GM19452 (cell line): Measurements from ENCODE around the gene STRIP2.
A peak's percentile ranks its signal among the peaks of the same experiment; 100 is the strongest.

ENCODE experiments used
- ATAC-seq: cut with Tn5 transposase; IDR thresholded peaks from one replicate; pipeline ENCODE4 v1.9.1; 2021; ENCODE audit not compliant: unreplicated experiment

STRIP2 gene

GRCh38 chr7:129482781-129483180 lies 48.5 kb downstream of the STRIP2 start:
- no peak for ATAC-seq

- ATAC-seq, result no peak
These were observed 55.3 kb downstream of the STRIP2 start for GRCh38 chr7:129489491-129489890.

GRCh38 chr7:129492391-129492790 lies 58.2 kb downstream of the STRIP2 start:
- ATAC-seq, result no peak

- no peak for ATAC-seq
These were observed 59.3 kb downstream of the STRIP2 start for GRCh38 chr7:129493555-129493954.

- no peak for ATAC-seq
These were observed 59.8 kb downstream of the STRIP2 start for GRCh38 chr7:129494041-129494440.

GRCh38 chr7:129495987-129496386 lies 61.8 kb downstream of the STRIP2 start:
- no peak for ATAC-seq

- ATAC-seq, result no peak
These were observed 62.4 kb downstream of the STRIP2 start for GRCh38 chr7:129496653-129497052.

GRCh38 chr7:129497156-129497555 lies 62.9 kb downstream of the STRIP2 start:
- ATAC-seq, result no peak

- ATAC-seq, result no peak
These were observed 63.8 kb downstream of the STRIP2 start for GRCh38 chr7:129498021-129498420.

GRCh38 chr7:129499999-129500398 lies 65.8 kb downstream of the STRIP2 start:
- ATAC-seq, result no peak

- peak; percentile 97 for ATAC-seq
These were observed 67.8 kb downstream of the STRIP2 start, which contains the start of gene SMKR1 for GRCh38 chr7:129501760-129502707. Gene SMKR1 (plus strand): TSS chr7:129502531. CDS start chr7:129502825, 294 bp downstream.

- peak; percentile 27 for ATAC-seq
These were observed 68.8 kb downstream of the STRIP2 start for GRCh38 chr7:129502708-129503685.

- no peak for ATAC-seq
These were observed 69.5 kb downstream of the STRIP2 start for GRCh38 chr7:129503725-129504124.

- ATAC-seq, result no peak
These were observed 78.0 kb downstream of the STRIP2 start for GRCh38 chr7:129512192-129512591.

- ATAC-seq, result no peak
These were observed 79.3 kb downstream of the STRIP2 start for GRCh38 chr7:129513546-129513945.

- ATAC-seq, result no peak
These were observed 80.5 kb downstream of the STRIP2 start for GRCh38 chr7:129514683-129515082.

- no peak for ATAC-seq
These were observed 81.1 kb downstream of the STRIP2 start for GRCh38 chr7:129515381-129515780.

- no peak for ATAC-seq
These were observed 83.7 kb downstream of the STRIP2 start for GRCh38 chr7:129517931-129518330.

- no peak for ATAC-seq
These were observed 85.2 kb downstream of the STRIP2 start for GRCh38 chr7:129519464-129519863.

- ATAC-seq, result no peak
These were observed 88.1 kb downstream of the STRIP2 start for GRCh38 chr7:129522088-129522970.
